T-helper 22 cell (primary cell): Measurements from ENCODE around the gene WDR88.
"Not testable (repeated sequence)": the region's sequence is repeated elsewhere in the genome, so short reads cannot be mapped to it uniquely, and the experiment has no call there.

Source experiments
- DNase-seq: peaks from one replicate; pipeline ENCODE4 v3.0.0-alpha.2; 2020; ENCODE audit warnings: low read depth

Gene WDR88

GRCh38 chr19:33132021-33132420 is at the start of gene WDR88:
Gene WDR88 (plus strand): TSS chr19:33132114. CDS start chr19:33132170, 56 bp downstream.
- no peak for DNase-seq

- DNase-seq: no peak
These were observed 46.3 kb upstream of the WDR88 start for GRCh38 chr19:33085570-33086128.

DNA sequence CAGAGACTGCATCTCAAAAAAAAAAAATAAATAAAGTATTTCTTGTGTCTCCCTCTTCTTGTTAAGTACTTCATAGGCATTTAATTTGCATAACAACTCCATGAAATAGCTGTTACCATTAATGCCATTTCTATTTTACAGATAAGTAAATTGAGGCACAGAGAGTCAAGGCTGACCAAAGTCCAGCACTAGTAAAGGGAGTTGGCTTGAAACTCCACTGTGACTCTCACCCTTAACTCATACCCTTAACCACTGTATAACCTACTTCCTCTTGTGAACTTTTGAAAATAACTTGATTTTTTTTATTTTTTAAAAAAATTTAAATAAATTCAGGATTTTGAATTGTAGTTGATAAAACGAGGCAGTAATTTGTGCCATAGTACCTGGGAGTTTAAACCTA is 45.0 kb upstream of the WDR88 start:
- DNase-seq: no peak

DNA sequence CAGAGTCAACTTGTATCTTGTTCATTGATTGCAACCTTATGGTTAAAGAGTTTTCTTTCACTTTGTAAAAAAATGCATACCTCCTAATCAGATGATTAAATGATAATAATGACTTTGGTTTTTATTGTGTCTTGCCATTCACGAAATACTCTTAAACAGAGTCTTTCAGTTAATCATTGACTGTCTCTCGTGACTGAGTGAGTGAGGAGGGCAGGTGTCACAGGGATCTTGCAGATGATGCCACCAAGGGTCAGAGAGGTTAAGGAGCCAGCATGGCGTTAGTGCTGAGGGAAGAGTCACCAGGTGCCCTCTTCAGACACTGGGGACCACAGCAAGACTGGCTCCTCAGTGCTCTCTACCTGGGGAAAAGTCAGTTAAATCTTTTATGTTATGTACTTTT is 42.9 kb upstream of the WDR88 start:
- DNase-seq: no peak

GRCh38 chr19:33090179-33090578 is 41.7 kb upstream of the WDR88 start:
- no peak for DNase-seq

DNA sequence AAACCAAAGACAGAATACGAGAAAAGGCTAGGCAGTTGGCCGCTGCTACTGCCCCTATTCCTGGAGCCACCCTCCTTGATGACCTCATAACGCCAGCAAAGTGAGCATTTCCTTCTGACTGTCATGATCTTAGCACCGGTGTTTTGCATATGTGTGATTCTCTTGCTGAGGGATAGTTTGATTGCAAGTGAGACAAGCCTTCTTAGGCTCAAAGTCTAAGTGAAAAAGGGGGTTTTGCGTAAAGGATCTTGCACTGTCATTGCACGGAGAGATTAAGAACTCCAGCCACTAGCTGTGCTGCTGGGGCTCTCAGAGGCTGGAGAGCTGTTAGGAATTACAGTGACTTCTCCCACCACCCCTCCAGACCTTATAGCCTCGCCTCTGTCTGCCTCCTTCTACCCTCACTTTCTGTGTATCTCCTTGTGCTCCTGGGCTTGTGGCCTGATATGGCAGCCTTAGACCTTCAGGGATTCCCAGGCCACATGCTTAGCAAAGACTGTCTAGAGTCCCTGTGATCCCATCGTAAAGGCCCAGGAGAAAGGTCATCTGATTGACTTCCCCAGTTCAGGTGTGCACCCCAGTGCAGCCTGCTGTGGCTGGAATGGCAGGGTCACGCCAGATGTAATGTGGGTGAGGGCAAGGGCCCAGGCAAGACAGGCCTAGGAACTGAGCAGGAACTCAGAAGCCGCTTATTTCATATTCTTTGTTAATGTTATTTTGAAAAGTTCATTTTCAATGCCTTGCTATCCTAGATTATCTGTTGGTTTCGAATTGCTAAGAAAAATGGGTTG is 38.3 kb upstream of the WDR88 start:
- no peak for DNase-seq

DNA sequence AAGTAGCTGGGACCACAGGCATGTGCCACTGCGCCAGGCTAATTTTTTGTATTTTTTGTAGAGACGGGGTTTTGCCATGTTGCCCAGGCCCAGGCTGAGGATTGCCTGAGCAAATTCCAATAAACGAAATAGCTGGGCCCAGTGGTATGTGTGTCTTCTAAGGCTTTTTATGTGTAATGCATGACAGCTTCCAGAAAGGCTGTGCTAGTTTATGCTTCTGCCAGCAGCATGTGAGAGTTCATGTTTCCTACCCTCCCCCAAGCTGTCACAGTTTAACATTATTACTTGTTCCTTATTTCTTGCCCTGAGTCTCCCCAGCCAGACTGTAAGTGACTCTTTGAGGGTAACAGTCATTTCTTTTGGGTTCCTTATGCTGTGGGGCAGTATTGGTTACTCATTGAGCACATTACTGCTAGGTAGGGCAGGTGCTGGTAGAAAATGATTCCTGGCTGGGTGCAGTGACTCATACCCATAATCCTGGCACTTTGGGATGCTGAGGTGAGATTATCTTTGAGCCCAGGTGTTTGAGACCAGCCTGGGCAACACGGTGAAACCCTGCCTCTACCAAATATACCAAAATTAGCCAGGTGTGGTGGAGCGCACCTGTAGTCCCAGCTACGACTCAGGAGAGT is 37.4 kb upstream of the WDR88 start:
- no peak for DNase-seq

GRCh38 chr19:33096005-33096404 is 35.9 kb upstream of the WDR88 start:
- no peak for DNase-seq

GRCh38 chr19:33098055-33098534 is 33.8 kb upstream of the WDR88 start:
- DNase-seq: no peak

GRCh38 chr19:33100894-33101644 is 30.8 kb upstream of the WDR88 start:
- no peak for DNase-seq

DNA sequence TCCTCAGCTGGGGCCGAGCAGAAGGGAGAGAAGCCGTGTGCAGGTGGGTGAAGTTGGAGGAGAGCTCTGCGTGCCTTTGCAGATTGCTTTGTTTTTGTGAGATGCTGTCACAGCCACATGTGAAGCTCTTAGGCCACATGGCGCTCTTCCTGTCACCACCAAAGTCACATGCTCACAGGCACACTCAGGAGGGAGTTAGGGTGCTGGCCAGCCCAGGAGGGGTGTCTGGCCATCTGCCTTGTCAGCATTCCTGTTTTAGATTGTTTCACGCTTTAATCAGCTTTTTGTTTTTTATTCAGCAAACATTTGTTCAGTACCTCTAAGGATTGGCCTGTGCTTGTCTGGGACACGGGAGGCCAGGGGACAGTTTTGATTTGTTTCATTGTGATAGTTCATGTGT is 29.0 kb upstream of the WDR88 start:
- no peak for DNase-seq

GRCh38 chr19:33108161-33108560 is 23.8 kb upstream of the WDR88 start:
- no peak for DNase-seq

- DNase-seq: no peak
These were observed 21.6 kb upstream of the WDR88 start for GRCh38 chr19:33110137-33110910.

- DNase-seq: no peak
These were observed 20.3 kb upstream of the WDR88 start for GRCh38 chr19:33111587-33111986.

- DNase-seq: no peak
These were observed 17.6 kb upstream of the WDR88 start for GRCh38 chr19:33114312-33114711.

GRCh38 chr19:33117501-33117900 is 14.4 kb upstream of the WDR88 start:
- no peak for DNase-seq

DNA sequence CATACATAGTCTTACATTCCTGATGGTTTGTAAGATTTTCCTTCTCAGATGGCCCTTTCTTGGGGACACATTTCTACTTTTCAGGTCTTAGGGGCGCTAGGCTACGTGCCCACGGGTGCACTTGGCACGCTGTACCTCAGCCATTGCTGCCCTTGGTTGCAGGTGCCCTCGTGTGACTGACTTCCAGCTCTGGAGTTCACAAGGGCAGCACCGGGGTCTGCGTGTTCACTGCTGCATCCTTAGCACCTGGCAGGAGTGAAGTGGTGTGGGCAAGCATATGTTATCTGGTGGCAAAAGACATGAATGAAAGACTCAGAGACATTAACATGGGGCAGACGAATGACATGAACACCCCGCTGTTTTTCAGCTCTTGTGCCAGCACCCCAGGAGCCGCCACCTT is 13.3 kb upstream of the WDR88 start:
- no peak for DNase-seq

DNA sequence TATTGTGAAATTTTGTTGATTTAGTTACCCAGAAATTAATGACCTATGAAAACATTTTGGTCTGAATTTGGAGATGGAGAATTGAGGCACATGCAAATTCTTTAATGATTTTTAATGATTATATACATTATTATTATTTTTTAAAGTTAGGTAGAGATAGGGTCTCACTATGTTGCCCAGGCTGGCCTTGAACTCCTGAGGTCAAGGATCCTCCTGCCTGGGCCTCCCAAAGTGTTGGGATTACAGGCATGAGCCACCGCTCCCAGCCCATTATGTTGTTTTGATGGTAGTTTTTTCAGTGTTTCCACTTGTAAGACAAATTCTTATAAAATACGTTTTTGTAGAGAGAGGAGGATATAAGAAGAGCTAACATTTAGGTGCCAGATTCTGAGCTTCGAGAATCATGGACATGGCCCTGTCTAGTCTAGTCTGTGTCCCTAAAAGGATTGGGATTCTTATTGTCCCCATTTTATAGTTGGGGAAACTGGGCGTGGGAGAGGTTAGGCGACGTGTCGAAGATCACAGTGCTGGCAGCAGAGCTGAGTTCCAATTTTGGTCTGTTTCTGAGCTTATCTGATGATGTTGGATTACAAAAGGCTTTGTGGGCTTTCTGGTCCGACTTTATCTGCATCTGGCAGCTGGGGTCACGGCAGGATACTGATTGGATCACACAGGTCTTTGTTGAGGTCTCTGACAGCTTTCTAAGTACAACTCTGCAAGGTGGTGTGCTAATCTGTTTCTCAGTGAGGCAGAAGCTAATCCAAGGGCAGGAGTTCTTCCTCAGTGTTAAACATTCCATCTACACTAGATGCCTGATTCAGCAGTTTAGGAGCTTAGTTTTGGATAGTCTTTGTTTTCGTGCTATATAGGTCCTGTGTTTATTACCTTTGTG is 7.5 kb upstream of the WDR88 start:
- DNase-seq: no peak

DNA sequence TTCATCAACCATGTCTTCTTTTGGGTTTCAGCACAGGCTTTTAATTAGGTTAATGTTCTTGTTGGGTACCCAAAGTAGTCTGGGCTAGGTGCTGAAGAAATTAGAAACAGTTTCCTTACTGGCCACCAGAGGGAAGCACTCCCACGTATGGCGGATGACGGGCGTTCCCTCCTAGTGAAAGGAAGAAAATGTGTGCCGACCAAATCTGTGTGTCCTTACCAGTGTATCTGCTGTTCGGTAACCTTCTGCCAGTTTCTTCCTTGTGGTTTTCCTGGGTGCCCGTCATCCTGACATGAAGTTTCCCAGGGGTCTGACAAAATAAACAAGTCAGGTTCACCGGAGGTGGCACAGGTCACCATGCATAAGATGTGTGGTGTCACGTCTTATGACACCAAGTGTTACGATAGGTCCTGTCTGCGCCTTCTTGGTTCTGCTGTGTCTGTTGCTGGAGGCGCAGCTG is 6.0 kb upstream of the WDR88 start:
- no peak for DNase-seq

- DNase-seq: not testable (repeated sequence)
These were observed 5.2 kb upstream of the WDR88 start for GRCh38 chr19:33126712-33127111.

GRCh38 chr19:33129901-33130300 is 2.0 kb upstream of the WDR88 start:
- no peak for DNase-seq
